Muscle of back (tissue), 11 donors: Measurements from ENCODE around the gene DCAF5. TPM values are rescaled to one million over a fixed set of nuclear protein-coding genes. Genes with fewer than 3 reads are reported as not detected.

ENCODE experiments used
- DNase-seq, 3 donors: peaks; one replicate each; pipeline versions ENCODE4 v3.0.0 to v3.0.0-alpha.2; 2013
- polyA plus RNA-seq, 10 donors: library from polyadenylated mRNA; unstranded; fragments of 120-200 nt; gene quantifications; one replicate each; pipeline ENCODE4 v1.2.1, GENCODE V29; 2013; ENCODE audit not compliant: insufficient read length in 10 of 10

DCAF5 gene
- polyA plus RNA-seq, 10 donors, result 35.6 to 47.0 (median 39.6) TPM

DNA sequence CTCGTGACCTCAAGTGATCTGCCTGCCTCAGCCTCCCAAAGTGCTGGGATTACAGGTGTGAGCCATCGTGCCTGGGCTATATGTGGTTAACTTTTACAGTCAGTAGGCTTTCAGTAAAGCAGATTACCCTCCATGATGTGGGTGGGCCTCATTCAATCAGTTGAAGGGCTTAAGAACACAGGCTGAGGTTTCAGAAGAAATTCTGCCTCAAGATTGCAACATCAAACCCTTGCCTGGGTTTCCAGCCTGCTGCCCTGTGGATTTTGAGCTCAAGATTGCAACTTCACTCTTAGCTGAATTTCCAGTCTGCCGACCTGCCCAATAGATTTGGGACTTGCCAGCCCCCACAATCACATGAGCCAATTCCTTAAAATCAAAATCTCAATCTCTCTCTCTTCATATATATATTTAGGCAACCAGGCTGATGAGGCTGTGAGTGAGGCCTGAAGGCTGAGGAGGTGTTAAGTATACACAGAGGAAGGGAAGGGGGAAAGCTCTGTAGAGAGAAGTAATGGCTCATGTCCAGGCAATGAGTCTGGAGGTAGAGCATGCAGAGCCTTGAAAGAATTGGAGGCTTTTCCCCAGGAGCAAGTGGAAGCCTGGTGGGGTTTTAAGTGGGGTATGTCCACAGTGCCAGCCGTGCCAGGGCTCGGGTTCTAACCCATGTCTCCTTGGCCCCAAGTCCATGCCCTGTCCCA lies 140.5 kb downstream of the DCAF5 start:
- no peak for DNase-seq

DNA sequence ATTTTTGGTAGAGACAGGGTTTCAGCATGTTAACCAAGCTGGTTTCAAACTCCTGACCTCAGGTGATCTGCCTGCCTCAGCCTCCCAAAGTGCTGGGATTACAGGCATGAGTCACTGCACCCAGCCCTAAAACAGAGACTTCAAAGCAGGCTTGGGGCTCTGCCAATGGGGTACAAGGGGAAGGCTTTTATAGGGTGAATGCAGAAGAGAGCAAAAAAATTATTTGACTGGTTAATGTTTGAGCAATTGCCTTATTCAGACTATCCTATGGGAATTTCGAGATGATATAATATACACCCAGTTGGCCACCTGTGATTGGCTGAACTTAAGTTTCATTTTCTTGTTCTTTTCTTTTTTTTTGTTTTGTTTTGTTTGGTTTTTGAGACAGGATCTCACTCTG lies 142.3 kb downstream of the DCAF5 start:
- no peak for DNase-seq

DNA sequence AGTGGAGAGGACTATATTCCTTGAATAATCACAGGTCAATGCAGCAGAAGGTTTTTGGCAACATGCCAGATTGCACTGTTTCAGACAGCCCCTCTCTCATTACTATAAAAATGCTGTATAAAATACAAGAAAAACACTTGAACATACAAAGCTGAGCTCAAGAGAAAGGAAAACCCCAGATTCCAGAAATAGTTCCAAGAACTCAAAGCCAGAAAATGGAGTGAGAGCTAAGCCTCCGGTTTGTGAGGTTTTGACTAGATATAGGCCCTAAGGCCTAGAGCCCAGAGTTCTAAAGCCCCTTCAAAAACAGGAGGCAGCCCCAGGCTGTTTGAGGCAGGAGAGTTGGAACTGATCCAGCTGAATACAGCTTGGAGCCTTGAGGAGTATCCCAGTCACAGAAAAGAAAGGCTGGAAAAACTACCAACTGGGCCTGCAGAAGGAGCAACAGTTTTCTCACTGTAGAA lies 144.5 kb downstream of the DCAF5 start:
- peak; percentile 32 to 70 (median 36) for DNase-seq

DNA sequence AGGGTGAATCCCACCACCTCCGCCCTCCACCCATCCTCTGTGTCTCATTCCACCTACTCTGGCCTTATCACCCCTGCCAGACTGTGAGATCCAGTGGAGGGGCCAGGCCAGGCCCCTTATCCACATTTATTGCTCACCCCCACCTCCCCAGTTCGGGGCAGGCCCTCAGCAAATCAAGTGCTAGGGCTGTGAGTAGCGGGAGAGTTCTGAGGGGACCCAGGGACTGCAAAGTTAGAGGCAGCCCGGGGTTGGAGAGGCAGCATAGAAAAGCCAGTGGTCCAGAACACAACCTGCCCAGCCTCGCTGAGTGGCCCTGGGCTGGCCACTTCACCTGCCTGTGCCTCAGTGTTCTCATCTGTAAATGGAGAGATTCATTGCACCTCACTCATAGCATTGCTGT lies 146.6 kb downstream of the DCAF5 start:
- DNase-seq, result no peak

DNA sequence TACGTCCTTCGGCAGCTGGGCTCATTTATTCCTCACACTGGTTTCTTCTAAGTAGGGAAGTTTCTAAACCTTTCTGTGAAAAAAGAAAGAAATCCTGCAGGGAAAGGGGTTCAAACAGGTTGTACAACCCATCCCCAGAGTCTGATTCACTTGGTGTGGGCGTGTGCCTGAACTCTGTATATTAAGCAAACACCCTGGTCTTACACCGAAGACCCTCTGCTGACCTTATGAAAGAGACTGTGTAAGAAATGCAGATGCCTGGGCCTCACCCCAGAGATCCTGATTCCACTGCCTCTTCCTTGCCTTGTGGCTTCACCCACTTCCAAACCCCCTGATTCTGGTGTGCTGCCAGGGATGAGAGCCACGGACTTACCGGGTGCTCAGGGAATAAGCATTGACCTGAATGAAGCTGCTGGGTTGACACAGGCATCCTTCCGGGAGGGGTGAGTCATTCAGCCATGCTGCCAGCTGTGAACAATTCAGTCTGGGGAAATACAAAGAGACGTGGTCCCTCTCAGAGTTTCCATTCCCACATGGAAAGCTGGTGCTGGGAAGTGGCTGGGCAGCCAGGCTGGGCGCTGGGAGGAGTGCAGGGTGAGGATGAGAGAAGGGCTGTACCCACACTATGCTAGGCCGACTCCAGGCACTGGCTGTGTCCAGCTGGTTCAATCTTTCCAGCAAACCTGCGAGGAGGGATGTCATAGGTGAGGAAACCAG lies 147.3 kb downstream of the DCAF5 start:
- peak; percentile 35 to 68 (median 67) for DNase-seq

DNA sequence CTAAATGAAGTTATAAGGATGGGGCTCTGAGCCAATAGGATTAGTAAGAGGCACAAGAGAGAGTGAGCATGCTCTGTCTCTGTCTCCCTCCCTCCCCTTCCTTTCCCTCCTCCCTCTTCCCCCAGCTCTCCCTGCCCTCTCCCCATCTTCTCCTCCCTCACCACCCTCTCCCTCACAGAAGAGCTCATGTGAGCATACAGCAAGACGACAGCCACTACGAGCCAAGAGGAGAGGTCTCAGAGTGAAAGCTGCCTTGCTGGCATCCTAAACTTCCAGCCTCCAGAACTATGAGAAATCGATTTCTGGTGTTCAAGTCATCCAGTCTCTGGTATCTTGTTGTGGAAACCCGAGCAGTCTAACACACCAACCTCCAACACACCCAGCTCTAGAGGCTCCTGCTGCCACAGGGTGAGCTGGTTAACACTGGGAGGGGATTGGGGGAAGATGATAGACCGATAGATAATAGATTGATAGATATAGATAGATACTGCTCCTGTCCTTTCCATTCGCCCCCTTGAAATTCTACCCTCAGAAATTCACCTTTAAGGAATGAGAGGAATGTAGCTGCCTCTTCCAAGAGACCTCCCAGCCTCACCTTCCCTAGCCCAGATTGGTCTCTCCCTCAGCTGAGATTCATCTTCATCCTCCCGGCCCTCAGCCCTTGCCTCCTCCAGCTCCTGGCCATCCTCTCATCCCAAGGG lies 148.0 kb downstream of the DCAF5 start:
- peak in 1 of 3 donors; percentile 28 for DNase-seq

DNA sequence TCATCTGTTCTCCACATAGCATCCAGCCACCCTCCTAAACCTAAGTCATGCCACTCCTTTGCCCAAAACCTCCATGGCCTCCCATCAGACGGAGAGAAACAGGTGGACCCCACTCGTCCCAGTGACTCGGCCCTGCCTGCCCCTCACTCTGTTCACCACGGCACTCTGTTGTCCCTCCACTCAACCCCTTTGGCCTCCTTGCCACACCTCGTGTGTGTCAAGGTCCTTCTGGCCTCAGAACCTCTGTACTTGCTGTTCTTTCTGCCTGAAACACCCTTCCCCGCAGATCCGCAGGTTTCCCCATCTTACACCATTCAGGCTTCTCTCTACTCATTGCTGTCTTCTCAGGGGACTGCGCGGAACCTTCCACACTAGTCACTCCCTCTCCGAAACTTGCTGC lies 149.3 kb downstream of the DCAF5 start:
- DNase-seq, result no peak

DNA sequence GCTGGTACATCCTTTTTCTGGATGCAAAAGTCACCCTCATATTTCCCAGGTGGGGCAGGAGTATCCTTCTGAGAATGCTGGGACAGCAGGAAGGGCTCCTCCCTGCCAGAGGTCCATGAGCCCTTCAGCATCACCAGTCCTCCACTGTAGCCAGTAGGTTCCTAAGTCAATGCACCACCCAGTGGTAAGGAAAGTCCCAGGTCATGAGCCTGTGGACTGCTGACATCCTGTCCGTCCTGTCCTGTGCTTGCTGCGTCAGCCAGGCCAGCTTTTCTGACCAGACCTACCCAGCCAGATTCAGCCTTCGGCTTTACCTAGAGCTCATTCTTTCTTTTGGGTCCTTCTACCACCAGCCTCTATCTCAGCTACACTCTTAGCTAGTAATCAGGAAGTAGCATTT lies 150.8 kb downstream of the DCAF5 start:
- DNase-seq, result no peak

DNA sequence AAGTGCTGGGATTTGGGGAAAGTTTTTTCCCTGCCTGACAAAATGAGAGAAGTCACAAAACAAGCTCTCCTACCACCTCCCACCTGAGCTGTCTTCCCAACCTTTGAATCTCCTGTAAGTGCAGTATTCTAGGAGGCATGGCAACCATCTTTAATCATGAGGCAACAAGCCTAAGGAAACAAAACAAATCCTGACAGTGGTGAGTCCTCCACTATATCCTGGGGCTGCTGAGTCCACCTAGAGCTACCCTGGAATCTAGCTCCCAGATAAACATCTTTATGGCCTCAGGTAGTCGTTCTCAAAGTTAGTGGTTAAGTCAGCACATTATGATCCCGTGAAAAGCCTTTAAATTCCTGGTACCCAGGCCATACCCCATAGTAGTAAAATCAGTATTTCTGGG lies 151.5 kb downstream of the DCAF5 start:
- DNase-seq, result no peak

Other genes with a start within 250 kb of the DCAF5 start
- gene ACTN1, start 173.8 kb downstream of the DCAF5 start, polyA plus RNA-seq, result 10 to 100 TPM; 37.5 to 58.3 (median 46.4) TPM
- gene EXD2, start 38.4 kb upstream of the DCAF5 start, polyA plus RNA-seq, result 10 to 100 TPM; 12.6 to 20.6 (median 15.9) TPM
- gene GALNT16, start 107.0 kb upstream of the DCAF5 start, polyA plus RNA-seq, result 10 to 100 TPM; 20.6 to 45.8 (median 29.4) TPM
- gene ERH, start 245.2 kb upstream of the DCAF5 start, polyA plus RNA-seq, result 100 to 1,000 TPM; 153 to 216 (median 165) TPM
- 10 to 100 TPM; 26.9 to 39.2 (median 31.8) TPM for gene SLC39A9, start 245.6 kb upstream of the DCAF5 start, polyA plus RNA-seq